Upper lobe of right lung (tissue), 1 donor: ENCODE results near the gene TENT5C. TPM values are rescaled to one million over a fixed set of nuclear protein-coding genes. Genes with fewer than 3 reads are reported as not detected.

Experiments used
- ATAC-seq: fragments of 200-7000 bp; cut with Tn5 transposase; one replicate; pipeline ENCODE4 v1.9.1; 2020; ENCODE audit warnings: mild to moderate bottlenecking, moderate library complexity
- DNase-seq: peaks from one replicate; pipeline ENCODE4 v3.0.0-alpha.2; 2020
- H3K27ac ChIP-seq: fragments of 200-600 bp; one replicate; pipeline ENCODE4 v1.8.0; 2022
- H3K27me3 ChIP-seq: fragments of 200-600 bp; one replicate; pipeline ENCODE4 v1.8.0; 2022; ENCODE audit warnings: mild to moderate bottlenecking
- H3K36me3 ChIP-seq: fragments of 200-600 bp; one replicate; pipeline ENCODE4 v1.8.0; 2022
- H3K4me1 ChIP-seq: fragments of 200-600 bp; one replicate; pipeline ENCODE4 v1.8.0; 2022
- H3K4me3 ChIP-seq: fragments of 200-600 bp; one replicate; pipeline ENCODE4 v1.8.0; 2022; ENCODE audit warnings: mild to moderate bottlenecking
- H3K9me3 ChIP-seq: fragments of 200-600 bp; one replicate; pipeline ENCODE4 v1.8.0; 2022
- CTCF ChIP-seq: fragments of 200-600 bp; IDR thresholded peaks from one replicate; pipeline ENCODE4 v1.8.0; 2022; ENCODE audit warnings: antibody characterized with exemption
- intact Hi-C: fragments of 100-400 bp; cut with DNase I; formaldehyde crosslinking; loops from one replicate; pipeline ENCODE4 v1.11.0; 2022
- total RNA-seq: library from RNA; stranded (reverse); fragmentation: NEBNext Ultra II Directional; extraction: Animal tissue kit (Norgen Biotek cat#: 25700); gene quantifications from one replicate; pipeline ENCODE4 v1.2.1, GENCODE V29; 2021
- donor health status: DM: no; HTN: yes; CAD: no; lungs with severe emphysema.

Gene TENT5C
- total RNA-seq, 1 donor from 2014 or later = 13.7 TPM

- no peak for TF ChIP-seq CTCF
- H3K36me3 ChIP-seq = no peaks in the 10 kb centered on the region
- intact Hi-C loops = no loop called here
- no peak for ATAC-seq
- no peak overlapping the region for H3K27ac ChIP-seq
- H3K4me3 ChIP-seq = no peak overlapping the region
- H3K27me3 ChIP-seq = no peaks in the 10 kb centered on the region
- H3K4me1 ChIP-seq = peaks cover 15% of the 10 kb centered on the region
- peak; percentile 29 for DNase-seq
- no peaks in the 10 kb centered on the region for H3K9me3 ChIP-seq
Measured at GRCh38 chr1:117594261-117594990, 11.4 kb upstream of the TENT5C start.

GRCh38 chr1:117596023-117596720 is 9.7 kb upstream of the TENT5C start:
- DNase-seq (peak; percentile 21), ATAC-seq (no peak)
- Histone ChIP-seq H3K4me3 (no peak overlapping the region), H3K27ac (no peak overlapping the region), H3K27me3 (no peaks in the 10 kb centered on the region), H3K36me3 (no peaks in the 10 kb centered on the region), H3K9me3 (no peaks in the 10 kb centered on the region), H3K4me1 (peaks cover 6% of the 10 kb centered on the region)
- TF ChIP-seq CTCF = no peak
- intact Hi-C loops = no loop called here

GRCh38 chr1:117598489-117598888 is 7.4 kb upstream of the TENT5C start:
- Histone ChIP-seq H3K4me3 (no peak overlapping the region), H3K36me3 (no peaks in the 10 kb centered on the region), H3K9me3 (no peaks in the 10 kb centered on the region), H3K4me1 (no peaks in the 10 kb centered on the region), H3K27ac (no peak overlapping the region), H3K27me3 (no peaks in the 10 kb centered on the region)
- TF ChIP-seq CTCF = no peak
- intact Hi-C loops = no loop called here
- DNase-seq (no peak), ATAC-seq (no peak)

GRCh38 chr1:117599286-117600221 is 6.3 kb upstream of the TENT5C start:
- no peak for DNase-seq
- H3K27me3 ChIP-seq = no peaks in the 10 kb centered on the region
- ATAC-seq = peak; percentile 57
- no peaks in the 10 kb centered on the region for H3K4me1 ChIP-seq
- intact Hi-C loops = no loop called here
- H3K4me3 ChIP-seq = no peak overlapping the region
- TF ChIP-seq CTCF = no peak
- H3K27ac ChIP-seq = no peak overlapping the region
- no peaks in the 10 kb centered on the region for H3K36me3 ChIP-seq
- H3K9me3 ChIP-seq = no peaks in the 10 kb centered on the region

GRCh38 chr1:117600325-117600943 is 5.4 kb upstream of the TENT5C start:
- H3K27ac ChIP-seq = no peak overlapping the region
- H3K36me3 ChIP-seq = no peaks in the 10 kb centered on the region
- no peak overlapping the region for H3K4me3 ChIP-seq
- DNase-seq (no peak), ATAC-seq (no peak)
- no peaks in the 10 kb centered on the region for H3K27me3 ChIP-seq
- no peak for TF ChIP-seq CTCF
- intact Hi-C loops = no loop called here
- H3K9me3 ChIP-seq = no peaks in the 10 kb centered on the region
- H3K4me1 ChIP-seq = peaks cover 4% of the 10 kb centered on the region
